ENCODE results near the gene SEC22A. TPM values are rescaled to one million over a fixed set of nuclear protein-coding genes. Genes with fewer than 3 reads are reported as not detected.

Gene SEC22A
- total RNA-seq, 1 donor from 2014 or later: 17.7 TPM

GRCh38 chr3:123303976-123304560 is 102.3 kb downstream of the SEC22A start:
- no peak overlapping the region for H3K4me3 ChIP-seq
- H3K4me1 ChIP-seq: no peaks in the 10 kb centered on the region
- TF ChIP-seq POLR2A (IDR thresholded peaks at IDR 0.05): no peak
- no peak for TF ChIP-seq POLR2AphosphoS5 (IDR thresholded peaks at IDR 0.05; ENCODE audit: insufficient read depth in 1 of 2, low read depth in 1 of 2)
- H3K27me3 ChIP-seq: no peaks in the 10 kb centered on the region
- peaks cover 0 to 5% of the 10 kb centered on the region in 2 donors for H3K36me3 ChIP-seq
- intact Hi-C loops (cut with DNase I): no loop called here
- no peaks in the 10 kb centered on the region for H3K9me3 ChIP-seq
- H3K27ac ChIP-seq: no peak overlapping the region
- no peak for DNase-seq (ENCODE audit: extremely low spot score in 2 of 2)

- Histone ChIP-seq H3K27ac (no peak overlapping the region), H3K4me1 (no peaks in the 10 kb centered on the region), H3K9me3 (no peaks in the 10 kb centered on the region), H3K27me3 (no peaks in the 10 kb centered on the region), H3K4me3 (no peak overlapping the region), H3K36me3 (no peaks in the 10 kb centered on the region)
- intact Hi-C loops (cut with DNase I): no loop called here
- TF ChIP-seq POLR2A (IDR thresholded peaks at IDR 0.05): no peak
- TF ChIP-seq POLR2AphosphoS5 (IDR thresholded peaks at IDR 0.05; ENCODE audit: insufficient read depth in 1 of 2, low read depth in 1 of 2): no peak
- no peak for TF ChIP-seq CTCF (IDR thresholded peaks at IDR 0.05)
- DNase-seq (ENCODE audit: extremely low spot score in 2 of 2): no peak
Measured at GRCh38 chr3:123305192-123305591, 103.4 kb downstream of the SEC22A start.

- Histone ChIP-seq H3K36me3 (no peaks in the 10 kb centered on the region), H3K9me3 (no peaks in the 10 kb centered on the region), H3K4me1 (no peaks in the 10 kb centered on the region), H3K4me3 (no peak overlapping the region), H3K27me3 (no peaks in the 10 kb centered on the region), H3K27ac (no peak overlapping the region)
- DNase-seq (ENCODE audit: extremely low spot score in 2 of 2): no peak
- TF ChIP-seq CTCF (IDR thresholded peaks at IDR 0.05) (no peak), POLR2A (IDR thresholded peaks at IDR 0.05) (no peak), POLR2AphosphoS5 (IDR thresholded peaks at IDR 0.05; ENCODE audit: insufficient read depth in 1 of 2, low read depth in 1 of 2) (no peak)
- intact Hi-C loops (cut with DNase I): no loop called here
Measured at GRCh38 chr3:123307064-123307463, 105.3 kb downstream of the SEC22A start.

- intact Hi-C loops (cut with DNase I): no loop called here
Measured at GRCh38 chr3:123310186-123310585, 108.4 kb downstream of the SEC22A start.

GRCh38 chr3:123310741-123311140 is 109.0 kb downstream of the SEC22A start:
- no peaks in the 10 kb centered on the region for H3K27me3 ChIP-seq
- H3K4me1 ChIP-seq: no peaks in the 10 kb centered on the region
- intact Hi-C loops (cut with DNase I): no loop called here
- no peaks in the 10 kb centered on the region for H3K36me3 ChIP-seq
- no peak for TF ChIP-seq CTCF (IDR thresholded peaks at IDR 0.05)
- no peak for TF ChIP-seq POLR2AphosphoS5 (IDR thresholded peaks at IDR 0.05; ENCODE audit: insufficient read depth in 1 of 2, low read depth in 1 of 2)
- TF ChIP-seq POLR2A (IDR thresholded peaks at IDR 0.05): no peak
- no peaks in the 10 kb centered on the region for H3K9me3 ChIP-seq
- no peak overlapping the region for H3K27ac ChIP-seq
- DNase-seq (ENCODE audit: extremely low spot score in 2 of 2): no peak
- no peak overlapping the region for H3K4me3 ChIP-seq

More at GRCh38 chr3:123310186-123310585, 108.4 kb downstream of the SEC22A start:
- Histone ChIP-seq H3K27ac (no peak overlapping the region), H3K27me3 (no peaks in the 10 kb centered on the region), H3K36me3 (no peaks in the 10 kb centered on the region), H3K9me3 (no peaks in the 10 kb centered on the region), H3K4me1 (no peaks in the 10 kb centered on the region), H3K4me3 (no peak overlapping the region)
- DNase-seq (ENCODE audit: extremely low spot score in 2 of 2): no peak
- no peak for TF ChIP-seq POLR2AphosphoS5 (IDR thresholded peaks at IDR 0.05; ENCODE audit: insufficient read depth in 1 of 2, low read depth in 1 of 2)
- TF ChIP-seq POLR2A (IDR thresholded peaks at IDR 0.05): no peak
- no peak for TF ChIP-seq CTCF (IDR thresholded peaks at IDR 0.05)
